ENCODE results near the gene SLC22A3.

GRCh38 chr6:160442151-160442550 is 94.0 kb downstream of the SLC22A3 start:
- TF ChIP-seq POLR2A (IDR thresholded peaks at IDR 0.05; ENCODE audit: low read depth, low read length) = no peak
- TF ChIP-seq PAX5 (IDR thresholded peaks at IDR 0.05; ENCODE audit: insufficient read depth, low read length, severe bottlenecking) = no peak
- no peak for TF ChIP-seq POLR2AphosphoS5 (IDR thresholded peaks at IDR 0.05; ENCODE audit: low read depth, low read length)

Data from GM12891 (cell line).